Measurements from ENCODE around the gene RASSF1. TPM values are rescaled to one million over a fixed set of nuclear protein-coding genes. Genes with fewer than 3 reads are reported as not detected.
A peak's percentile ranks its signal among the peaks of the same experiment; 100 is the strongest.

RASSF1 gene
- total and polyA plus RNA-seq, 2 of the 13 experiments (the other 11 are each of a cell fraction or from before 2014, with no cell fraction given): 10.2 to 27.5 TPM

GRCh38 chr3:50350527-50351322 lies 10.1 kb upstream of the RASSF1 start, which contains the start of the genes CYB561D2 and NPRL2 (continued):
- TF ChIP-seq ZBTB14 (CRISPR knock-in tag; IDR thresholded peaks at IDR 0.05): peak; percentile 40
- TF ChIP-seq RFXAP (CRISPR knock-in tag; IDR thresholded peaks at IDR 0.05; ENCODE audit: borderline replicate concordance): peak; percentile 77; the same call in 1 of the 2 replicates
- peak; percentile 61; the same call in 1 of the 2 replicates for TF ChIP-seq ZNF678 (CRISPR knock-in tag; IDR thresholded peaks at IDR 0.05)
- peak; percentile 4; the same call in 1 of the 2 replicates for TF ChIP-seq SP2 (CRISPR knock-in tag; IDR thresholded peaks at IDR 0.05)
- no peak; the same call in 1 of the 2 replicates for TF ChIP-seq BCL6 (CRISPR knock-in tag; IDR thresholded peaks at IDR 0.05)
- peak; percentile 70; the same call in 1 of the 2 replicates for TF ChIP-seq ZNF850 (CRISPR knock-in tag; conservative IDR thresholded peaks at IDR 0.05)
- TF ChIP-seq DPF2 (CRISPR knock-in tag; IDR thresholded peaks at IDR 0.05; ENCODE audit: borderline replicate concordance, low read depth): no peak
- no peak for TF ChIP-seq PCBP2 (optimal IDR thresholded peaks at IDR 0.05; ENCODE audit: low read depth, low read length, poor library complexity, severe bottlenecking)
- peak; percentile 93 for TF ChIP-seq TBX2 (CRISPR knock-in tag; IDR thresholded peaks at IDR 0.05; ENCODE audit: borderline replicate concordance)
- TF ChIP-seq POLR2AphosphoS5 (IDR thresholded peaks at IDR 0.05; ENCODE audit: low read depth, low read length): peak; percentile 90
- 0 out of 2 replicates have a peak, but pooled peaks have one; percentile 43 for TF ChIP-seq ZBTB8A (CRISPR knock-in tag; IDR thresholded peaks at IDR 0.05; ENCODE audit: borderline replicate concordance, low read depth)
- TF ChIP-seq CCAR2 (optimal IDR thresholded peaks at IDR 0.05; ENCODE audit: low read depth, low read length): no peak
- TF ChIP-seq MIXL1 (CRISPR knock-in tag; IDR thresholded peaks at IDR 0.05): peak; percentile 62; the same call in 1 of the 2 replicates
- TF ChIP-seq ZNF816 (CRISPR knock-in tag; IDR thresholded peaks at IDR 0.05; ENCODE audit: borderline replicate concordance): peak; percentile 84; the same call in 1 of the 2 replicates
- peak; percentile 13; the same call in 1 of the 2 replicates for TF ChIP-seq JUN (CRISPR knock-in tag; IDR thresholded peaks at IDR 0.05)
- peak; percentile 89 for TF ChIP-seq ZSCAN9 (CRISPR knock-in tag; IDR thresholded peaks at IDR 0.05; ENCODE audit: borderline replicate concordance)
- peak; percentile 64; the same call in 1 of the 2 replicates for TF ChIP-seq RARA (CRISPR knock-in tag; IDR thresholded peaks at IDR 0.05)
- TF ChIP-seq ZNF292 (CRISPR knock-in tag; IDR thresholded peaks at IDR 0.05; ENCODE audit: borderline replicate concordance, low read depth): peak; percentile 77; the same call in 1 of the 2 replicates
- no peak; the same call in 1 of the 2 replicates for TF ChIP-seq ZNF749 (CRISPR knock-in tag; IDR thresholded peaks at IDR 0.05; ENCODE audit: borderline replicate concordance)
- peak; percentile 99 for TF ChIP-seq LBX2 (CRISPR knock-in tag; IDR thresholded peaks at IDR 0.05; ENCODE audit: borderline replicate concordance)
- peak; percentile 88; the same call in 1 of the 2 replicates for TF ChIP-seq ZNF510 (CRISPR knock-in tag; IDR thresholded peaks at IDR 0.05; ENCODE audit: low read depth)
- peak; percentile 71 for TF ChIP-seq FOXK1 (CRISPR knock-in tag; IDR thresholded peaks at IDR 0.05; ENCODE audit: borderline replicate concordance, low read depth)
- TF ChIP-seq LCORL (IDR thresholded peaks at IDR 0.05): no peak
- peak; percentile 77 for TF ChIP-seq LCORL (CRISPR knock-in tag; IDR thresholded peaks at IDR 0.05)
